DMS114 treated with DMSO at 0.1 percent for 48 hours (cell line): ENCODE data around the gene ULK4.
"Not testable (repeated sequence)": the region's sequence is repeated elsewhere in the genome, so short reads cannot be mapped to it uniquely, and the experiment has no call there.

Experiments used
- DNase-seq: peaks from one replicate; lab custom pipeline; 2025; ENCODE audit not compliant: unreplicated experiment; lab: John Stamatoyannopoulos, UW

ULK4 gene

GRCh38 chr3:41323467-41324155 lies 638.3 kb downstream of the ULK4 start:
- DNase-seq: no peak

DNA sequence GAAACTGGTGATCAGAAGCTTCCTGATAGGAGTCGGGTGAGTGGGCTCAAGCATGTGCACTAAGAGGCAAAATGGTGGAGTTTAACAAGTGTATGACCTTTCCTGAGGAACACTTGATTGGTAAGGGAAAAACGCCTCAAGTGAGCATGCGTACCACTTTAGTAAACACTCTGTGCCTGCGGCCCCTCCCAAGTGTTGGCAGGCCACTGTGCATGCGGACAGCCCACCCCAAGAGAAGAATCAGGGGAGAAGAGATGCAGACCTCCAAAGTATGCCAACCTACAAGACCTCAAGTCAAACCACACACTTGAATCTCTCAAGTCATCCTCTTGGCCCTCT lies 640.3 kb downstream of the ULK4 start:
- no peak for DNase-seq

DNA sequence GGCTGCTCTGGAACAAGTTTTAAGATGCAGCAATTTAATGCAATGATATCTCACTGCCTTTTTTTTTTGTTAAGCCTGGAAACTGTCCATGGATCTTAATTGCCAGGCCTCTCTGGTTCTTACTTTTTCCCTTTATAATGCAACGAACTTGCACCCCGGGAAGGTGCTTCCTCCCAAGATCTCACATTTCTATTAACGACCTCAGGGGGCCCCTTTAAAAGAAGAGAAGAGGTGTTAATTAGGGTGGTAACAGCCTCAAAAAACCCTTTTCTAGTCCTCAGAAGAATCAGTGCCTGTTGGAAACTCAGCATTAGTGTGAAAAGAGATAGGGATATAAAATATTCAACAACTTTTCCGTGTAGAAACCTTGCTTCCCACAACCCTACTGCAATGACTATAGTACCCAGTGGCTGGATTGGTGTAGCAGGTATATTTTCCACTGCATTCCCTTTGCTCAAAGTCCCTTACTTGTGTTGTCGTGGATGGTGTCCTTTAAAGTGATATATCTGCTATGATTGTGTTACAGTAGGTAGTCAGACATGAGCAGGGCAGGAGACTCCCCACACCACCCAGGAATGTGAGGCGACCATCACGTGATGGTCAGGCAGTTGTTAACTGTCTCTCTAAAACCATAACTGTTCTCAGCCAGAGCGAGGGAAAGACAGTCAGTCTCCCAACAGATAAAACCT lies 640.8 kb downstream of the ULK4 start:
- no peak for DNase-seq

DNA sequence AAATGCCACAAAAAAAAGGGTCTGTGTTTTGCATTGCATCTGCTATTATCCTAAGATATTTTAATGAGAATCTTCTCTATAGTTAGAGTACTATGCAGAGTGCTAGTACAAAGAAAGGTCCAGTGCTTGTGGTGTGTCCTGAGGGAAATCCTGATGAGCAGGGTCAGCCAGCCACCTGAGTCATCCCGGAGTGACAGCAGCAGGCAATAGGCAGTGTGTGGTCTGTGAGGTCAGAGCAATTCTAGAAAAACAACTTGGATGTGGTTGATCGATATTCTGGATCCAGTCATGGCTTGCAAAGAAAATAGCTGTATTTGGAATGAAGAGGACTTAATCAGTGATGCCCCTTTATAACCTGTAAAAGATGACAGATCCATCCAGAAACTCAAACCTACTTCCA lies 643.4 kb downstream of the ULK4 start:
- no peak for DNase-seq

GRCh38 chr3:41317718-41318117 lies 644.2 kb downstream of the ULK4 start:
- no peak for DNase-seq

- DNase-seq: no peak
Observed at GRCh38 chr3:41317298-41317697, 644.6 kb downstream of the ULK4 start.

- no peak for DNase-seq
Observed at GRCh38 chr3:41315126-41315525, 646.8 kb downstream of the ULK4 start.

- DNase-seq: no peak
Observed at GRCh38 chr3:41308119-41308518, 653.8 kb downstream of the ULK4 start.

- no peak for DNase-seq
Observed at GRCh38 chr3:41307065-41307464, 654.8 kb downstream of the ULK4 start.

- DNase-seq: no peak
Observed at GRCh38 chr3:41304593-41304992, 657.3 kb downstream of the ULK4 start.

GRCh38 chr3:41302295-41302694 lies 659.6 kb downstream of the ULK4 start:
- DNase-seq: no peak

GRCh38 chr3:41301548-41301947 lies 660.4 kb downstream of the ULK4 start:
- DNase-seq: no peak

GRCh38 chr3:41299036-41299435 lies 662.9 kb downstream of the ULK4 start:
- no peak for DNase-seq

- no peak for DNase-seq
Observed at GRCh38 chr3:41297750-41298149, 664.2 kb downstream of the ULK4 start.

DNA sequence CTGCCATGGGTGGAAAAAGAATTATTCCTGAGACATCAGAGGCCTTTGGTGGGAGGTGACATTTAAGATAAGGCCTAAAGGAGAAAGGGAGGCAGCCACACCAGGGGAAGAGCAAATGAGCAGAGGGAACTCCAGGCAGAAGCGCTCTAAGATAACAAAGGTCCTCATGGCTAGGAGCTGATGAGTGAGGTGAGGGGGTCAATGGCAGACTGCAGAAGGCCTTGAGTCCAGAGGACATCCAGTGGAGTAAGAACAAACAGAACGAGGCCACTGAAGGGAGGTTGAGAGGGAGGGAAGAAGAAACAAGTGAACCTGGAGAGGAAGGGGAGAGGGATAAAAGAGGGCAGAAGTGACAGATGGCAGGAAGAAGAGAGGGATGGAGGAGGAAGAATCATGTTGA lies 665.3 kb downstream of the ULK4 start:
- DNase-seq: no peak

DNA sequence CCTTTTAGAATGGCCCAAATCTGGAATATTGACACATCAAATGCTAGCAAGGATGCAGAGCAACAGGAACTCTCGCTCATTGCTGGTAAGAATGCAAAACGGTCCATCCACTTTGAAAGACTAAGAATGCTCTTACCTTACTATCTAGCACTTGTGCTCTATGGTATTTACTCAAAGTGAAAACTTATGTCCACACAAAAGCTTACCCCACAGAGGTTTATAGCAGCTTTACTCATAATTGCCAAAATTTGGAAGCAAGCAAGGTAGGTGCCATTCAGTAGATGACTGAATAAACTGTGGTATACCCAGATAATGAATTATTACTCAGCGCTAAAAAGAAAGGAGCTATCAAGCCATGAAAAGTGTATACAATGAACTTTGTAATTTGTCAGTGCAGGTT lies 666.2 kb downstream of the ULK4 start:
- no peak for DNase-seq

- DNase-seq: no peak
Observed at GRCh38 chr3:41293169-41293681, 668.7 kb downstream of the ULK4 start.

DNA sequence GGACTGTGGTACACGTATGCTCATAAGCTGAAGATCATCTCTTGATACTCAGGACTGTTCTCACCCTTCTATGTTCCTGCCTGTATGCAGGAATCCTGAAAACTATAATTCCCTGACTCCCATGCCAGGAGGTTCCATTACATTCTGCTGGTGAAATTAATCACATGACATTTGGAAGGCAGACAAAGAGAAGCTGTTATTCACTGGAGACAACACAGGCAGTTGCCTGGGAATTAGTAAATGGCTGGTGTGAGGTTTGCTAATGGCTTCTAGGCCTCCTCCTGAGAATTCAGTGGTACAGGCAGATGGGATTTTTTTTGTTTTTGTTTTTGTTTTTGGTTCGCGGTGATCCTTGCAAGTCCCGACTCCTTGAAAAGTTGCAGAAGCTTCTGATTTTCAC lies 671.2 kb downstream of the ULK4 start:
- no peak for DNase-seq

DNA sequence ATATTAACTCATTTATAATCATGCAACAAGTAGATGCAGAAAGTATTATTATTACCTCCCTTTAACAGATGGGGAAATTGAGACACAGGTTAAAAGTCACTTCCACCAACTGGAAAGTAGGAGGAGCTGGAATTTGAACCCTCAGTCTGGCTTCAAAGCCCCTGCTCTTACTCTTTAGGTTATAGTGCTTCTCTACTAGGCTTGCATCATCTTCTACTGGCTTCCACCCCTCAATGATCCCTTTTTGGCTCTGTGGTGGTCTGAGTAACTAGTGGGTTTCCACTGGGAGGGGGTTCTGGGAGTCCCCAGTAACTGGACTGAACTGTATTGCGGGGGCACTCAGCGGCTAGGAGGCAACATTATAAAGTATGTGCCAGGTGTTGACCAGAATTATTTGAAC lies 671.6 kb downstream of the ULK4 start:
- DNase-seq: no peak

DNA sequence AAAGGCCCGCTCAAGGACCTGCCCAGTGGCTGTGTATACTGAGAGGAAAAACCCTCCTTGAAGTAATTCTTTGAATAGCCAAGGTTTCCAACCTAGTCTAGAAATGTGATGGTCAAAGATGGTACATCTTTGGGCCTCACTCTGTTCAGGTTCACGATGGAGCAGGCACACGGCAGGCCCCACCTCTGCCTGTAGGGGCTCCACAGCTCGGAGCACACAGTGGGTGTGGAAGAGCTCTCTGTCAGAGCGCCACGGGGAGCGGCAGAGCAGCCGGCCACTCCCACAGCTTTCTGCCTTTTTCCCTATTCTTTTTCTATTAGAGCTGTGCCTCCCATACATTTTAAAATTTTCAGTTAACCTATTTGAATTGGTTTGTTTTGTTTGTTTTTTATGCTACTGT lies 673.1 kb downstream of the ULK4 start:
- no peak for DNase-seq

DNA sequence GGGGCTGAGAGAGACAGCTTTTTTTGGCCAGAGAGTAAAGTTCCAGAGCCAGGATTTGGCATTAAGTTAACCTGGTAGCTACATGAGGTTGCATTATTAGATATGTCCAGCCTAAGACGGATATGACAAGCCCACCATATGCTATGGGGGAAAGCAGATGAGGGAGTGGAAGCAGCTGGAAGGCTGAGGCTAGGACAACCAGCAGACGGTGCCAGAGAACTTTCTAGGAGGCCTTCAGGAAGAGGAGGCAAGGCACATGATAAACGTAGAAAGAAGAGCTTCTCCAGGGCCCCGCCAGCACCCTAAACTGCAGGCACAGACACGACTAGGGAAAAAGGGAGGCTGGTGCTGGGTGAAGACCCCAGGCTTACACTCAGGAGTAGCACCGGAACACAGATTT lies 675.6 kb downstream of the ULK4 start:
- DNase-seq: no peak

DNA sequence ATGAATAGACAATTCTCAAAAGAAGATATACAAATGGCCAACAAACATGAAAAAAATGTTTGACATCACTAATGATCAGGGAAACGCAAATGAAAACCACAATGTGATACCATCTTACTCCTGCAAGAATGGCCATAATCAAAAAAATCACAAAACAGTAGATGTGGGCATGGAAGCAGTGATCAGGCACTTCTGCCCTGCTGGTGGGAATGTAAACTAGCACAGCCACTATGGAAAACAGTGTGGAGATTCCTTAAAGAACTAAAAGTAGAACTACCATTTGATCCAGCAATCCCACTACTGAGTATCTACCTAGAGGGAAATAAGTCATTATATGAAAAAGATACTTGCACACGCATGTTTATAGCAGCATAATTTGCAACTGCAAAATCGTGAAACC lies 677.0 kb downstream of the ULK4 start:
- DNase-seq: not testable (repeated sequence)
